Neural progenitor cell (in vitro differentiated cells): ENCODE measurements around the gene SLC9C2. TPM values are rescaled to one million over a fixed set of nuclear protein-coding genes. Genes with fewer than 3 reads are reported as not detected.
A peak's percentile ranks its signal among the peaks of the same experiment; 100 is the strongest.

Source experiments
- DNase-seq: peaks from one replicate; pipeline ENCODE4 v3.0.0-alpha.2; 2016; ENCODE audit warnings: low spot score
- H2AFZ ChIP-seq: fragments of 200-600 bp; sonication (generic); replicated peaks from 2 replicates; pipeline ENCODE4 v1.6.1; 2016; ENCODE audit warnings: antibody characterized with exemption
- H3F3A ChIP-seq: fragments of 200-600 bp; sonication (generic); 2 replicates; pipeline ENCODE4 v1.6.1; 2016; ENCODE audit warnings: antibody characterized with exemption, low read depth
- H3K27ac ChIP-seq: fragments of 200-600 bp; sonication (generic); 2 replicates; pipeline ENCODE4 v1.5.1; 2016; ENCODE audit warnings: mild to moderate bottlenecking
- H3K27me3 ChIP-seq: fragments of 200-600 bp; sonication (generic); 2 replicates; pipeline ENCODE4 v1.6.1; 2016; ENCODE audit warnings: mild to moderate bottlenecking, moderate library complexity
- H3K36me3 ChIP-seq: fragments of 200-600 bp; sonication (generic); 2 replicates; pipeline ENCODE4 v1.5.1; 2016
- H3K4me1 ChIP-seq: fragments of 200-600 bp; sonication (generic); 2 replicates; pipeline ENCODE4 v1.6.1; 2016; ENCODE audit warnings: mixed run types
- H3K4me2 ChIP-seq: fragments of 200-600 bp; sonication (generic); 2 replicates; pipeline ENCODE4 v1.6.1; 2016
- H3K4me3 ChIP-seq: fragments of 200-600 bp; sonication (generic); 2 replicates; pipeline ENCODE4 v1.5.1; 2016
- H3K79me2 ChIP-seq: fragments of 200-600 bp; sonication (generic); 2 replicates; pipeline ENCODE4 v1.6.1; 2016; ENCODE audit warnings: low read depth
- H3K9ac ChIP-seq: fragments of 200-600 bp; sonication (generic); 2 replicates; pipeline ENCODE4 v1.6.1; 2016
- H3K9me3 ChIP-seq: fragments of 200-600 bp; sonication (generic); 2 replicates; pipeline ENCODE4 v1.5.1; 2016; ENCODE audit warnings: low read depth
- H4K20me1 ChIP-seq: fragments of 200-600 bp; sonication (generic); 2 replicates; pipeline ENCODE4 v1.6.1; 2016; ENCODE audit warnings: low read depth
- H3K27ac Mint-ChIP-seq: 3 replicates; pipeline ENCODE4 v1.8.0; 2021; ENCODE audit warnings: mixed read lengths
- H3K27me3 Mint-ChIP-seq: 2 replicates; pipeline ENCODE4 v1.8.0; 2022; ENCODE audit warnings: low read depth, mild to moderate bottlenecking, inconsistent platforms, moderate library complexity, mixed read lengths; ENCODE audit not compliant: insufficient read depth
- H3K36me3 Mint-ChIP-seq: 3 replicates; pipeline ENCODE4 v1.8.0; 2021; ENCODE audit warnings: mixed read lengths
- H3K4me1 Mint-ChIP-seq: 3 replicates; pipeline ENCODE4 v1.8.0; 2021; ENCODE audit warnings: mixed read lengths
- H3K4me3 Mint-ChIP-seq: 3 replicates; pipeline ENCODE4 v1.8.0; 2021; ENCODE audit warnings: mild to moderate bottlenecking, moderate library complexity, mixed read lengths
- H3K9me3 Mint-ChIP-seq: 3 replicates; pipeline ENCODE4 v1.8.0; 2020; ENCODE audit warnings: mixed read lengths
- EZH2 ChIP-seq: fragments of 200-600 bp; sonication (generic); IDR thresholded peaks from 2 replicates; pipeline ENCODE4 v1.6.1; 2017; ENCODE audit warnings: antibody characterized with exemption, mild to moderate bottlenecking, moderate library complexity
- EZH2phosphoT487 ChIP-seq: fragments of 200-600 bp; sonication (generic); IDR thresholded peaks from 2 replicates; pipeline ENCODE4 v1.6.1; 2017; ENCODE audit warnings: antibody characterized with exemption
- total RNA-seq: library from RNA; depleted of rRNA; stranded (reverse); fragments of >200 nt; gene quantifications from 2 replicates; pipeline ENCODE4 v1.2.3, GENCODE V29; 2015; ENCODE audit warnings: low replicate concordance
- TF ChIP-seq, protein P1 (sequence below): fragments of 200-600 bp; sonication (generic); IDR thresholded peaks from 2 replicates; pipeline ENCODE4 v1.5.1; 2017; ENCODE audit warnings: antibody characterized with exemption, mild to moderate bottlenecking

SLC9C2 gene
- total RNA-seq, 1 donor from 2014 or later = not detected

GRCh38 chr1:173489149-173489600 is 113.7 kb downstream of the SLC9C2 start:
- peak; percentile 45 for DNase-seq
- H3K9me3 Mint-ChIP-seq = peaks cover 4% of the 10 kb centered on the region
- Histone ChIP-seq H4K20me1 (peaks cover 5% of the 10 kb centered on the region), H3K9ac (no peak overlapping the region), H3K79me2 (peaks cover 5% of the 10 kb centered on the region), H3K4me2 (no peak overlapping the region), H3K4me1 (no peaks in the 10 kb centered on the region), H3K36me3 (peaks cover 18% of the 10 kb centered on the region), H3K27me3 (no peaks in the 10 kb centered on the region), H3F3A (peaks cover 16% of the 10 kb centered on the region), H3K27ac (no peak overlapping the region), H2AFZ (no peak overlapping the region), H3K4me3 (no peak overlapping the region), H3K9me3 (no peaks in the 10 kb centered on the region)
- peaks cover 4% of the 10 kb centered on the region for H3K27me3 Mint-ChIP-seq
- TF ChIP-seq, protein P1, sequence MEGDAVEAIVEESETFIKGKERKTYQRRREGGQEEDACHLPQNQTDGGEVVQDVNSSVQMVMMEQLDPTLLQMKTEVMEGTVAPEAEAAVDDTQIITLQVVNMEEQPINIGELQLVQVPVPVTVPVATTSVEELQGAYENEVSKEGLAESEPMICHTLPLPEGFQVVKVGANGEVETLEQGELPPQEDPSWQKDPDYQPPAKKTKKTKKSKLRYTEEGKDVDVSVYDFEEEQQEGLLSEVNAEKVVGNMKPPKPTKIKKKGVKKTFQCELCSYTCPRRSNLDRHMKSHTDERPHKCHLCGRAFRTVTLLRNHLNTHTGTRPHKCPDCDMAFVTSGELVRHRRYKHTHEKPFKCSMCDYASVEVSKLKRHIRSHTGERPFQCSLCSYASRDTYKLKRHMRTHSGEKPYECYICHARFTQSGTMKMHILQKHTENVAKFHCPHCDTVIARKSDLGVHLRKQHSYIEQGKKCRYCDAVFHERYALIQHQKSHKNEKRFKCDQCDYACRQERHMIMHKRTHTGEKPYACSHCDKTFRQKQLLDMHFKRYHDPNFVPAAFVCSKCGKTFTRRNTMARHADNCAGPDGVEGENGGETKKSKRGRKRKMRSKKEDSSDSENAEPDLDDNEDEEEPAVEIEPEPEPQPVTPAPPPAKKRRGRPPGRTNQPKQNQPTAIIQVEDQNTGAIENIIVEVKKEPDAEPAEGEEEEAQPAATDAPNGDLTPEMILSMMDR = peak; percentile 28
- no peak for TF ChIP-seq EZH2
- H3K36me3 Mint-ChIP-seq = peaks cover 46% of the 10 kb centered on the region
- peaks cover 8% of the 10 kb centered on the region for H3K4me1 Mint-ChIP-seq
- no peak overlapping the region for H3K4me3 Mint-ChIP-seq
- peak overlapping the region; percentile 17 for H3K27ac Mint-ChIP-seq

DNA sequence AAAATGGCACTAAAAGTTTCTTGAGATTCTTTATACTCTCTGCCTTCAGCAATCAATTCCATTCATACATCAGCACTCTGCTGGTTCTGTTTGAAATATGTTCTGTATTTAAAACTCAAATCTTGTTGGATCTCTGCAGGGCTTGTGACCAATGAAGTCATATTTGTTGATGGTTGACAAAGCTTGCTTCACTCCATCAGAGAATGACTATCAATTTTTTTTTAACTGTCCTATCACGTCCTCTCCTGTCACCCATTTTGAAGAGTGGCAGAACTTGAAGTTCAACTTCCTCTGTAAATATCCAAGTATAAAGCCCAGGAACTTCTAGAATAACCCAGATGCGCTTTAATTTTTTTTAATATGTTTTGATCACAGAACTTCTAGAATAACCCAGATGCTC is 114.9 kb downstream of the SLC9C2 start:
- Histone ChIP-seq H3K9ac (no peak overlapping the region), H3K27ac (no peak overlapping the region), H4K20me1 (peaks cover 8% of the 10 kb centered on the region), H3F3A (peaks cover 16% of the 10 kb centered on the region), H3K4me2 (no peak overlapping the region), H3K36me3 (peaks cover 27% of the 10 kb centered on the region), H3K4me1 (no peaks in the 10 kb centered on the region), H2AFZ (no peak overlapping the region), H3K79me2 (peaks cover 10% of the 10 kb centered on the region), H3K27me3 (no peaks in the 10 kb centered on the region), H3K4me3 (no peak overlapping the region), H3K9me3 (no peaks in the 10 kb centered on the region)
- peaks cover 8% of the 10 kb centered on the region for H3K4me1 Mint-ChIP-seq
- H3K27ac Mint-ChIP-seq = no peak overlapping the region
- peaks cover 49% of the 10 kb centered on the region for H3K36me3 Mint-ChIP-seq
- TF ChIP-seq, protein P1 = no peak
- no peak for TF ChIP-seq EZH2phosphoT487
- no peak for TF ChIP-seq EZH2
- H3K27me3 Mint-ChIP-seq = peaks cover 5% of the 10 kb centered on the region
- H3K4me3 Mint-ChIP-seq = no peak overlapping the region
- DNase-seq = no peak
- H3K9me3 Mint-ChIP-seq = no peaks in the 10 kb centered on the region

DNA sequence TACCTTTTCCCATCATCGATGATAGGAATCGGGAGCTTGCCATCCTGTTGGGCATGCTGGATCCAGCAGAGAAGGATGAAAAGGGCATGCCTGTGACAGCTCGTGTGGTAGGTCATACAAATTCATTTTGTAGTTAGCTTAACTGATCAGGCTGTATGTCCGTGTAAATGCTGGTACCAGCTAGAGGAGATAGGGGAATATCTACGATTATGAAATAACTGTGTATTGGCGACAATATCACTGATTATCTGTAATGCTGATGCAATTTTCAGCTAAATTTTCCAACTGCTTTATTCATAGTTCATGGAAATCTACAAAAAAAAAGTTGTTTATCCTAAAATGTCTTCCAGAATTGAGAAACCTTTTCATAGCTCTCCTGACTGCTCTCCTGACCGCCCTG is 117.5 kb downstream of the SLC9C2 start:
- Histone ChIP-seq H3F3A (peaks cover 16% of the 10 kb centered on the region), H3K79me2 (peaks cover 30% of the 10 kb centered on the region), H3K9ac (no peak overlapping the region), H3K27ac (no peak overlapping the region), H4K20me1 (peaks cover 21% of the 10 kb centered on the region), H2AFZ (no peak overlapping the region), H3K4me3 (no peak overlapping the region), H3K9me3 (no peaks in the 10 kb centered on the region), H3K4me2 (no peak overlapping the region), H3K27me3 (no peaks in the 10 kb centered on the region), H3K36me3 (peaks cover 49% of the 10 kb centered on the region), H3K4me1 (no peaks in the 10 kb centered on the region)
- Mint-ChIP-seq H3K27ac (no peak overlapping the region), H3K4me3 (no peak overlapping the region), H3K9me3 (no peaks in the 10 kb centered on the region), H3K36me3 (peaks cover 61% of the 10 kb centered on the region), H3K4me1 (peaks cover 8% of the 10 kb centered on the region), H3K27me3 (peaks cover 4% of the 10 kb centered on the region)
- no peak for DNase-seq
- TF ChIP-seq EZH2phosphoT487 = no peak
- TF ChIP-seq EZH2 = no peak
- TF ChIP-seq, protein P1 = no peak
